ENCODE measurements around the gene ZBTB34.
"Not testable (repeated sequence)": the region's sequence is repeated elsewhere in the genome, so short reads cannot be mapped to it uniquely, and the experiment has no call there.

ZBTB34 gene, protein sequence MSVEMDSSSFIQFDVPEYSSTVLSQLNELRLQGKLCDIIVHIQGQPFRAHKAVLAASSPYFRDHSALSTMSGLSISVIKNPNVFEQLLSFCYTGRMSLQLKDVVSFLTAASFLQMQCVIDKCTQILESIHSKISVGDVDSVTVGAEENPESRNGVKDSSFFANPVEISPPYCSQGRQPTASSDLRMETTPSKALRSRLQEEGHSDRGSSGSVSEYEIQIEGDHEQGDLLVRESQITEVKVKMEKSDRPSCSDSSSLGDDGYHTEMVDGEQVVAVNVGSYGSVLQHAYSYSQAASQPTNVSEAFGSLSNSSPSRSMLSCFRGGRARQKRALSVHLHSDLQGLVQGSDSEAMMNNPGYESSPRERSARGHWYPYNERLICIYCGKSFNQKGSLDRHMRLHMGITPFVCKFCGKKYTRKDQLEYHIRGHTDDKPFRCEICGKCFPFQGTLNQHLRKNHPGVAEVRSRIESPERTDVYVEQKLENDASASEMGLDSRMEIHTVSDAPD

DNA sequence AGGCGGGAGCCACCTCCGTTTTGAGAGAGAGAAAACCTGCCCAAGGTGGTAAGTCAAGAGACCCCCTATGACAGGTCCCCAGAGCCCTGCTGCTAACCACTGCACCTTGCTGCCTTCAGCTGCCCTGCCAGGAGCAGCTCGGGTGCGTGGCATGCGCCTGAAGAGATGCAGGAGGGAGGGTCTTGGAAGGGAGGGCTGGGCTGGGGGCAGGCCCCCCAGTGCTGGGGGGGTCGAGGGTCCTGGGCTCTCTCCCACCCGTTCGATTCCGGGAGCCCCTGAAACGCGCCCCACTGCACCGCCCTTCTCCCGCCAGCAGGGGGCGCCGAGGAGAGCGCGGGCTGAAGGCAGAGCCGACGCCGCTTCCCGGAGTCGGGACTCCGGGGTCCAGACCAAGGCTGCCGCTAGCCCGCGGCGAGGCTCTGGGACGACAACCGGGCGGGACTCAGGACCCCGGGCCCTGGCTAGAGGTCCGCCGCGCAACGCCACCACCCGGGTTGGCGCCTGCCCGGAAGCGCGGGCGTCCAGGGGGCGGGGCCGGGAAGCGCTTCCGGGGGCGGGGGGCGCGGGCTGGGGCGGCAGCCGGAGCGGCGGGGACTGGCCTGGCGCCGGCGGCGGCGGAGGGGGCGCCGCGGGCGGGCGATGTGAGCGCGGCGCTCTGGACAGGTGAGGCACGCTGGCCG, at the start of gene ZBTB34:
Gene ZBTB34 (plus strand): TSS at position 563 of the 680 bp plus-strand sequence. CDS start 18,761 bp downstream, outside the sequence.
- Histone ChIP-seq H3K27ac (peak within 1 kb of the TSS; percentile 65 to 98 (median 95)), H3K4me3 (peak within 1 kb of the TSS; percentile 83 to 94 (median 89))

DNA sequence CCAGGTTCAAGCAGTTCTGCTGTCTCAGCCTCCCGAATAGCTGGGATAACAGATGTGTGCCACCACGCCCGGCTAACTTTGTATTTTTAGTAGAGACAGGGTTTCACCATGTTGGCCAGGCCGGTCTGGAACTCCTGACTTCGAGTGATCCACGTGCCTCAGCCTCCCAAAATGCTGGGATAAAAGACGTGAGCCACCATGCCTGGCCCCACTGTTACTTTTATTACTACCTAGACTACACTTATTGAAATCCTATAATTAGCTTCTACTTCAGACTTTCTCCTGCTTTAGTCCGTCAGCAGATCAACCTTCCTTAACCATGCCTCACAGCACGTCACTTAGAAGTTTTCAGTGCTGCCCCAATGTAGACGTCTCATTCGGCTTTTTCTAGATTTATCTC, 47.4 kb upstream of the ZBTB34 start:
- Histone ChIP-seq H3K27ac (no peak overlapping the region), H3K4me3 (no peak overlapping the region)

DNA sequence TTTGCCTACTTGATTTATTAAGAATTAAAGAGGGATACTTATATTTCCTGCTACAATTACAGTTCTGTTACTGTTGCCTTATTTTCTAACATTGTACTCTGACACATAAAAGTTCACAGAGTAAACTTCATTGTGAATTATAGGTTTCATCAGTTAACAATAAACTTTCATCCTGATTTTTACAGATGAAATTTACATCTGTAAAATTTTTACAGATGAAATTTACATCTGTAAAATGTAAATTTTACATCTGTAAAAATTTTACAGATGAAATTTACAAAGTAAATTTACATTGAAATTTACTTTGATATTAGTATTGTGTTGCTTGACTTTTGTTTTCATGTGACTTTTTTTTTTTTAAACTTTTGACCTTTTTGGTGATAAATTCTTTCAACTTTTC, 46.3 kb upstream of the ZBTB34 start:
- Histone ChIP-seq H3K27ac (no peak overlapping the region), H3K4me3 (no peak overlapping the region)

- not testable (repeated sequence) for H3K27ac ChIP-seq, H3K4me3 ChIP-seq
Observed at GRCh38 chr9:126817615-126818014, 42.8 kb upstream of the ZBTB34 start.

DNA sequence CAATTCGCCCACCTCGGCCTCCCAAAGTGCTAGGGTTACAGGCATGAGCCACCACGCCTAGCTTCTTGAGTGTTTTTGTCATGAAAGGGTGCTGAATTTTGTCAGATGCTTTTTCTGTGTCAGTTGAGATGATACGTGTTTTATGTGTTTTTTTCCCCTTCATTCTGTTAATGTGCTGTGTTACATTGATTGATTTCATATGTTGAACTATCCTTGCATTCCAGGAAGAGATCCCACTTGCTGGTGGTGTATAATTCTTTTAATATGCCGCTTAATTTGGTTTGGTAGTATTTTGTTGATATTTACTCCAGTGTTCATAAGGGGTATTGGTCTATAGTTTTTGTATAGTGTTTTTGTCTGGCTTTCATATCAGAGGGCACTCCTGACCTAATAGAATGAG, 42.0 kb upstream of the ZBTB34 start:
- no peak overlapping the region for H3K4me3 ChIP-seq

DNA sequence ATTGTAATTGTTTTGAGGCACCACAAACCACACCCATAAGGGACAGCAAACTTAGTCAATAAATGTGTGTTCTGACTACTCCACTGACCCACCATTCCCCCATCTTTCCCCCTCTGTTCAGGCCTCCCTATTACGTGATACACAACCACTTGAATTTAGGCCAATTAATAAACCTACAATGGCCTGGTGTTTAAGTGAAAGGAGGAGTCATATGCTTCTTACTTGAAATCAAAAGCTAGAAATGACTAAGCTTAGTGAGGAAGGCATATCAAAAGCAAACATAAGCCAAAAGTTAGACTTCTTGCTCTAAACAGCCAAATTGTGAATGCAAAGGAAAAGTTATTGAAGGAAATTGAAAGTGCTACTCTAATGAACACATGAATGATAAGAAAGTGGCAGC, 41.0 kb upstream of the ZBTB34 start:
- H3K27ac ChIP-seq, result no peak overlapping the region
- H3K4me3 ChIP-seq, result no peak overlapping the region

More for the DNA sequence above, 42.0 kb upstream of the ZBTB34 start:
- no peak overlapping the region for H3K27ac ChIP-seq

DNA sequence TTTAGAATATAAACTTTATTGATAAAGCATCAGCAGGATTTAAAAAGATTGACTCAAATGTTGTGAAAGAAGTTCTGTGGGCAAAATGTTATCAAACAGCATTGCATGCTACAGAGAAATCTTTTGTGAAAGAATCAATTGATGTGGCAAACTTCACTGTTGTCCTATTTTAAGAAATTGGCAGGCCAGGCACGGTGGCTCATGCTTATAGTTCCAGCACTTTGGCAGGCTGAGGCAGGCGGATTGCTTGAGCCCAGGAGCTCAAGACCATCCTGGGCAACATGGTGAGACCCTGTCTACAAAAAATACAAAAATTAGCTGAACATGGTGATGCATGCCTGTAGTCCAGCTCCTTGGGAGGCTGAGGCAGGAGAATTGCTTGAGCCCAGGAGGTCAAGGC, 38.2 kb upstream of the ZBTB34 start:
- no peak overlapping the region for H3K4me3 ChIP-seq
- H3K27ac ChIP-seq, result no peak overlapping the region

DNA sequence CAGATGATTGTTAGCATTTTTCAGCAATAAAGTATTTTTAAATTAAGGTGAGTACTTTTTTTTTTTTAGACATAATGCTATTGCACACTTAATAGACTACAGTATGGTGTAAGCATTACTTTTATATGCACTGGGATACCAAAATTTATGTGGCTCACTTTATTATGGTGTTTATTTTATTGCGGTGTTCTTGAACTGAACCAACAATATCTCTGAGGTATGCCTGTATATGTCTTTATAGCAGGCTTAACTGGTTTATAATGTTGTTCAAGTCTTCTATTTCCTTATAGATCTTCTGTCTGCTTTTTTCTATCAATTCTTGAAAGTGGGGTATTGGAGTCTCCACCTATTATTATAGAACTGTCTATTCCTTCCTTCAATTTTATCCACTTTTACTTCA, 37.6 kb upstream of the ZBTB34 start:
- no peak overlapping the region for H3K4me3 ChIP-seq
- H3K27ac ChIP-seq, result no peak overlapping the region

- H3K4me3 ChIP-seq, H3K27ac ChIP-seq: not testable (repeated sequence)
Observed at GRCh38 chr9:126824052-126824451, 36.4 kb upstream of the ZBTB34 start.

- Histone ChIP-seq H3K27ac (no peak overlapping the region), H3K4me3 (no peak overlapping the region)
Observed at GRCh38 chr9:126827227-126827626, 33.2 kb upstream of the ZBTB34 start.

GRCh38 chr9:126829035-126829434, 31.4 kb upstream of the ZBTB34 start:
- no peak overlapping the region for H3K27ac ChIP-seq

GRCh38 chr9:126830827-126831226, 29.6 kb upstream of the ZBTB34 start:
- Histone ChIP-seq H3K4me3 (no peak overlapping the region), H3K27ac (no peak overlapping the region)

More at GRCh38 chr9:126829035-126829434, 31.4 kb upstream of the ZBTB34 start:
- no peak overlapping the region for H3K4me3 ChIP-seq

DNA sequence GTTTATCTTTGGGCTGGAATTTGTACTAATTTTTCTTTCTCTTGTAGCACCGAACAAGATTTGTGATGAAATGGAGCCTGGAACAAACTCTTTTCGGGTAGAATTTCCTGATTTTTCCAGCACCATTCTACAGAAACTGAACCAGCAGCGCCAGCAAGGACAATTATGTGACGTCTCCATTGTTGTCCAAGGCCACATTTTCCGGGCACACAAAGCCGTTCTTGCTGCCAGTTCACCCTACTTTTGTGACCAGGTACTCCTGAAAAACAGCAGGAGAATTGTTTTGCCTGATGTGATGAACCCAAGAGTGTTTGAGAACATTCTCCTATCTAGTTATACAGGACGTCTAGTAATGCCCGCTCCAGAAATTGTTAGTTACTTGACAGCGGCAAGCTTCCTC, 28.0 kb upstream of the ZBTB34 start:
- H3K27ac ChIP-seq, result no peak overlapping the region
- no peak overlapping the region for H3K4me3 ChIP-seq

DNA sequence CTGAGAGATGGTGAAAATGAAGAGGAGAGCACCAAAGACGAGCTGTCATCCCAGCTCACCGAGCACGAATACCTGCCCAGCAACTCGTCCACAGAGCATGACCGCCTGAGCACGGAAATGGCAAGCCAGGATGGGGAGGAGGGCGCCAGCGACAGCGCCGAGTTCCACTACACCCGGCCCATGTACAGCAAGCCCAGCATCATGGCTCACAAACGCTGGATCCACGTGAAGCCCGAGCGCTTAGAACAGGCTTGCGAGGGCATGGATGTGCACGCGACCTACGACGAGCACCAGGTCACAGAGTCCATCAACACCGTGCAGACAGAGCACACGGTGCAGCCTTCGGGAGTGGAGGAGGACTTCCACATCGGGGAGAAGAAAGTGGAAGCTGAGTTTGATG, 27.4 kb upstream of the ZBTB34 start:
- no peak overlapping the region for H3K27ac ChIP-seq
- no peak overlapping the region for H3K4me3 ChIP-seq

DNA sequence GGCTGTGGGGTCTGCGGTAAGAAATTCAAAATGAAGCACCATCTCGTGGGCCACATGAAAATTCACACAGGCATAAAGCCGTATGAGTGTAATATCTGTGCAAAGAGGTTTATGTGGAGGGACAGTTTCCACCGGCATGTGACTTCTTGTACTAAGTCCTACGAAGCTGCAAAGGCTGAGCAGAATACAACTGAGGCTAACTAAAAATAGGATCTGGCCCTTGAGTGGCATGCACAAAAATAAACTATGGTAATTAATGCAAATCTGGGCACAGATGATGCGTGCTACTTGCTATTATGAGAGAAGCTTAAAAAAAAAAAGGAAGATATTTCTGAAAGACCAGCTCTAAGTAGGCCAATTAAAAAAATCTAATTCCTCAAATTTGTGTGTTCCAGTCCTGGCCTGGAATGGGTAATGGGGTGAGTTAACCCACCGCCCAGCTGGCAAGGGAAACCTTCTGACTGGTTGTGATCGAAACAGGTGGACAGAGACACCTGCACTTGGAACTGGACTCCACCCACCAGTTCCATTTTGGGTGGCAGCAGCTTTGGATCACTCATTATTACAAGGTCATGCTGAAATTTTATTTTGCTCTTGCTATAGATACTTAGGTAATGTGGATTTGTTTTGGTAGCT, 26.6 kb upstream of the ZBTB34 start:
- no peak overlapping the region for H3K27ac ChIP-seq

GRCh38 chr9:126834672-126835071, 25.8 kb upstream of the ZBTB34 start:
- H3K4me3 ChIP-seq, result no peak overlapping the region
- no peak overlapping the region for H3K27ac ChIP-seq

More for the DNA sequence above, 26.6 kb upstream of the ZBTB34 start:
- no peak overlapping the region for H3K4me3 ChIP-seq

- H3K4me3 ChIP-seq, result no peak overlapping the region
- H3K27ac ChIP-seq, result no peak overlapping the region
Observed at GRCh38 chr9:126836216-126836615, 24.2 kb upstream of the ZBTB34 start.

- Histone ChIP-seq H3K27ac (peak overlapping the region in 11 of 21 experiments; percentile 1 to 64 (median 27)), H3K4me3 (no peak overlapping the region)
Observed at GRCh38 chr9:126838055-126838811, 22.2 kb upstream of the ZBTB34 start.

DNA sequence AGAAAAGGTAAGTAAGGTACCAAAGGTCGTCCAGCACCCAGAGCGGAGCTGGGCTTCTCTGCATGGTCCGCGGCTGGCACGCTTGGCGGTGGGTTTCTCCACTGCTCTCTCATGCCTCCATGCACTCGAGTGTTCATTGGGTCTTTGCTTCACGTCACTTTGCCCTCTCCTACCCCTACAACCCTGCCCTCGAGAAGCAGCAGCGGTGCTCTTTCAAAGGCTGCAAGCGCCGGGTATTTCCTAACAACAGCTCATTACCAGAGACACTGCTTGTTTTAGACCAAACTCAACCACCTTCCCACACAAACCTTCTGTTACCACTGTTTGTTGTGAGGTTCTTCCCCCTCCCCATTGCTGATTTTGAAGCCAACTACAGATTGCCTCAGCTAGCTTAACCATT, 21.5 kb upstream of the ZBTB34 start:
- peak overlapping the region in 5 of 21 experiments; percentile 1 to 50 (median 17) for H3K27ac ChIP-seq
- H3K4me3 ChIP-seq, result no peak overlapping the region

GRCh38 chr9:126839301-126839700, 21.1 kb upstream of the ZBTB34 start:
- Histone ChIP-seq H3K27ac (peak overlapping the region in 4 of 21 experiments; percentile 11 to 50 (median 22)), H3K4me3 (no peak overlapping the region)

Data from skin epidermis (tissue), 12 donors.